ENCODE data around the gene ACMSD.
"Not testable (repeated sequence)": the region's sequence is repeated elsewhere in the genome, so short reads cannot be mapped to it uniquely, and the experiment has no call there.

Gene ACMSD

GRCh38 chr2:134800341-134800740 lies 38.1 kb upstream of the ACMSD start:
- FAIRE-seq (no peak), DNase-seq (ENCODE audit: insufficient read length, low spot score) (no peak)
- no peak for TF ChIP-seq CTCF (IDR thresholded peaks at IDR 0.05; ENCODE audit: insufficient read depth, missing control alignments)

DNA sequence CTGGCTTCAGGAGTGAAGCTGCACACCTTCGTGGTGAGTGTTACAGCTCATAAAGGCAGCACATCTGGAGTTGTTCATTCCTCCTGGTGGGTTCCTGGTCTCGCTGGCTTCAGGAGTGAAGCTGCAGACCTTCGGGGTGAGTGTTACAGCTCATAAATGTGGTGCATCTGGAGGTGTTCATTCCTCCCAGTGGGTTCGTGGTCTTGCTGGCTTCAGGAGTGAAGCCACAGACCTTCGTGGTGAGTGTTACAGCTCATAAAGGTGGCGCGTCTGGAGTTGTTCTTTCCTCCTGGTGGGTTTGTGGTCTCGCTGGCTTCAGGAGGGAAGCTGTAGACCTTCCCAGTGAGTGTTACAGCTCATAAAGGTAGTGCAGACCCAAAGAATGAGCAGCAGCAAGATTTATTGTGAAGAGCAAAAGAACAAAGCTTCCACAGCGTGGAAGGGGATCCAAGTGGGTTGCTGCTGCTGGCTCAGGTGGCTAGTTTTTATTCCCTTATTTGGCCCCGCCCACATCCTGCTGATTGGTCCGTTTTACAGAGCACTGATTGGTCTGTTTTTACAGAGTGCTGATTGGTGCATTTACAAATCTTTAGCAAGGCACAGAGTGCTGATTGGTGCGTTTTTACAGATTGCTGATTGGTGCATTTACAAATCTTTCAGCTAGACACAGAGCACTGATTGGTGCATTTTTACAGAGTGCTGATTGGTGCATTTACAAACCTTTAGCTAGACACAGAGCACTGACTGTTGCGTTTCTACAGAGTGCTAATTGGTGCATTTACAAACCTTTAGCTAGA lies 34.6 kb upstream of the ACMSD start:
- not testable (repeated sequence) for DNase-seq (ENCODE audit: insufficient read length, low spot score); FAIRE-seq

GRCh38 chr2:134815741-134816140 lies 22.7 kb upstream of the ACMSD start:
- TF ChIP-seq CTCF (IDR thresholded peaks at IDR 0.05; ENCODE audit: insufficient read depth, missing control alignments) = no peak
- FAIRE-seq = no peak
- DNase-seq (ENCODE audit: insufficient read length, low spot score) = no peak

- FAIRE-seq (no peak), DNase-seq (ENCODE audit: insufficient read length, low spot score) (no peak)
- TF ChIP-seq CTCF (IDR thresholded peaks at IDR 0.05; ENCODE audit: insufficient read depth, missing control alignments) = no peak
Observed at GRCh38 chr2:134818321-134818720, 20.1 kb upstream of the ACMSD start.

DNA sequence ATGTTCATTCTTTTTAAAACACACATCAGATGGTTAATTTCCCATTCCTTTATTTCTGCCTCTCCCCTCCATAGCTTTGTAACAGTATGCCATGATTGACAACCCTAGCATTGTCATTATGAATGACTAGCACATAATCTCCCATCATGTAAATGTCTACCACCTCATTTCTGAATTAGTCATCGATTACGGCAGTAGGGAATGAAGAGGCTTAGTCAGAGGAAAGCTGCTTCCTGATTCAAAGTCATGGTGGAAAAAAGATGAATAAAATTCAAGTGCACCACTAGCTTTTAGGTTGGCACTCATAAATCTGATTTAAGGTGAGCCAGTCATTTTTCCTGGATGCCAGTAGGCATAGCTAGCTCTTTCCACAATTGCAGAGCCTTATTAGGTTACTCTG lies 19.1 kb upstream of the ACMSD start:
- DNase-seq (ENCODE audit: insufficient read length, low spot score) = no peak
- no peak for TF ChIP-seq CTCF (IDR thresholded peaks at IDR 0.05; ENCODE audit: insufficient read depth, missing control alignments)
- no peak for FAIRE-seq

GRCh38 chr2:134823431-134823830 lies 15.0 kb upstream of the ACMSD start:
- TF ChIP-seq CTCF (IDR thresholded peaks at IDR 0.05; ENCODE audit: insufficient read depth, missing control alignments) = no peak
- no peak for DNase-seq (ENCODE audit: insufficient read length, low spot score)
- FAIRE-seq = no peak

- DNase-seq (ENCODE audit: insufficient read length, low spot score) (no peak), FAIRE-seq (no peak)
- TF ChIP-seq CTCF (IDR thresholded peaks at IDR 0.05; ENCODE audit: insufficient read depth, missing control alignments) = no peak
Observed at GRCh38 chr2:134823832-134824231, 14.6 kb upstream of the ACMSD start.

GRCh38 chr2:134825716-134826115 lies 12.7 kb upstream of the ACMSD start:
- DNase-seq (ENCODE audit: insufficient read length, low spot score); FAIRE-seq: not testable (repeated sequence)
